Mesenchymal stem cell (in vitro differentiated cells and primary cell): ENCODE data around the gene GLI1.
A peak's percentile ranks its signal among the peaks of the same experiment; 100 is the strongest.

ENCODE experiments used
- DNase-seq: peaks from one replicate; pipeline ENCODE4 v3.0.0-alpha.2; 2013
- H2AFZ ChIP-seq: one replicate; pipeline ENCODE4 v1.6.1; 2013; ENCODE audit warnings: low read depth, mild to moderate bottlenecking, control low read depth, inconsistent platforms, low read length, moderate library complexity
- H2AK5ac ChIP-seq: 2 replicates; pipeline ENCODE4 v1.6.1; 2013; ENCODE audit warnings: low read length, moderate library complexity, mild to moderate bottlenecking, inconsistent platforms; ENCODE audit not compliant: severe bottlenecking
- H2BK120ac ChIP-seq: one replicate; pipeline ENCODE4 v1.6.1; 2013; ENCODE audit warnings: low read depth, mild to moderate bottlenecking, inconsistent platforms, low read length, moderate library complexity
- H2BK12ac ChIP-seq, 2 experiments: one replicate each; pipeline ENCODE4 v1.6.1; 2013; ENCODE audit warnings: inconsistent platforms in 2 of 2, low read length in 2 of 2, mild to moderate bottlenecking in 2 of 2, moderate library complexity in 2 of 2, control low read depth in 1 of 2
- H2BK15ac ChIP-seq: one replicate; pipeline ENCODE4 v1.6.1; 2013; ENCODE audit warnings: mild to moderate bottlenecking, low read depth, inconsistent platforms; ENCODE audit not compliant: poor library complexity, severe bottlenecking
- H2BK5ac ChIP-seq: 2 replicates; pipeline ENCODE4 v1.6.1; 2013; ENCODE audit warnings: low read depth, mild to moderate bottlenecking, low read length, control low read depth, inconsistent platforms; ENCODE audit not compliant: poor library complexity, severe bottlenecking
- H3K14ac ChIP-seq, 2 experiments: one replicate each; pipeline ENCODE4 v1.6.1; 2013; ENCODE audit warnings: inconsistent platforms in 2 of 2, low read length in 2 of 2, control low read depth in 1 of 2, mild to moderate bottlenecking in 1 of 2, moderate library complexity in 1 of 2
- H3K18ac ChIP-seq, 2 experiments: one replicate each; pipeline ENCODE4 v1.6.1; 2013; ENCODE audit warnings: inconsistent platforms in 2 of 2, low read length in 2 of 2, control low read depth in 1 of 2, low read depth in 1 of 2, mild to moderate bottlenecking in 1 of 2
- H3K23ac ChIP-seq, 2 experiments: one replicate each; pipeline ENCODE4 v1.6.1; 2013; ENCODE audit warnings: inconsistent platforms in 2 of 2, low read length in 2 of 2, mild to moderate bottlenecking in 2 of 2, moderate library complexity in 2 of 2, control low read depth in 1 of 2
- H3K27ac ChIP-seq: 2 replicates; pipeline ENCODE4 v1.5.1; 2013; ENCODE audit warnings: mild to moderate bottlenecking, moderate library complexity, low read length, control low read depth, inconsistent platforms; ENCODE audit not compliant: poor library complexity, severe bottlenecking
- H3K27me3 ChIP-seq, 2 experiments: 2 replicates each; pipeline versions ENCODE4 v1.6.1 to v1.7.0; 2013; ENCODE audit warnings: low read length in 2 of 2, mild to moderate bottlenecking in 2 of 2, moderate library complexity in 2 of 2, control low read depth in 1 of 2, inconsistent platforms in 1 of 2; ENCODE audit not compliant: control insufficient read depth in 1 of 2, insufficient read depth in 1 of 2
- H3K36me3 ChIP-seq, 2 experiments: 2 replicates each; pipeline versions ENCODE4 v1.6.1 to v1.7.0; 2013; ENCODE audit warnings: low read length in 2 of 2, control low read depth in 1 of 2, inconsistent platforms in 1 of 2, low read depth in 1 of 2, mild to moderate bottlenecking in 1 of 2; ENCODE audit not compliant: insufficient read depth in 2 of 2, control insufficient read depth in 1 of 2
- H3K4ac ChIP-seq, 2 experiments: one replicate each; pipeline ENCODE4 v1.6.1; 2013; ENCODE audit warnings: inconsistent platforms in 2 of 2, low read length in 2 of 2, mild to moderate bottlenecking in 2 of 2, moderate library complexity in 2 of 2, control low read depth in 1 of 2, low read depth in 1 of 2
- H3K4me1 ChIP-seq: 2 replicates; pipeline ENCODE4 v1.6.1; 2013; ENCODE audit warnings: low read depth, low read length, control low read depth; ENCODE audit not compliant: control insufficient read depth, insufficient read depth
- H3K4me2 ChIP-seq: 2 replicates; pipeline ENCODE4 v1.6.1; 2013; ENCODE audit warnings: low read length, mild to moderate bottlenecking, inconsistent platforms; ENCODE audit not compliant: poor library complexity, severe bottlenecking
- H3K4me3 ChIP-seq, 2 experiments: 2 replicates each; pipeline versions ENCODE4 v1.5.1 to v1.7.0; 2013; ENCODE audit warnings: low read length in 2 of 2, mild to moderate bottlenecking in 2 of 2, control low read depth in 1 of 2, low read depth in 1 of 2; ENCODE audit not compliant: insufficient read depth in 1 of 2
- H3K79me1 ChIP-seq: replicated peaks from 2 replicates; pipeline ENCODE4 v1.6.1; 2013; ENCODE audit warnings: mild to moderate bottlenecking, control low read depth, low read length, inconsistent platforms; ENCODE audit not compliant: poor library complexity, severe bottlenecking
- H3K9ac ChIP-seq: 2 replicates; pipeline ENCODE4 v1.7.0; 2013; ENCODE audit warnings: mild to moderate bottlenecking, low read length, moderate library complexity
- H3K9me3 ChIP-seq: 2 replicates; pipeline ENCODE4 v1.7.0; 2013; ENCODE audit warnings: mild to moderate bottlenecking, low read length; ENCODE audit not compliant: control insufficient read depth
- H4K8ac ChIP-seq: one replicate; pipeline ENCODE4 v1.6.1; 2013; ENCODE audit warnings: inconsistent platforms, mild to moderate bottlenecking, low read length, moderate library complexity
- H4K91ac ChIP-seq: one replicate; pipeline ENCODE4 v1.6.1; 2013; ENCODE audit warnings: mild to moderate bottlenecking, low read length, inconsistent platforms
- WGBS: methylation state at CpG from one replicate; pipeline ENCODE4 v1.1.7; 2013; ENCODE audit warnings: mixed read lengths; 5-methylcytosine and 5-hydroxymethylcytosine counted together

GLI1 gene

GRCh38 chr12:57416039-57416996 lies 43.3 kb upstream of the GLI1 start:
- Histone ChIP-seq H2BK5ac (no peak overlapping the region), H4K91ac (no peak overlapping the region), H3K14ac (no peak overlapping the region), H3K9ac (no peak overlapping the region), H2AFZ (no peak overlapping the region), H3K4me2 (no peak overlapping the region), H3K27ac (no peak overlapping the region), H3K4ac (no peak overlapping the region), H3K79me1 (peaks cover 21% of the 10 kb centered on the region), H2BK15ac (no peak overlapping the region), H2BK120ac (no peak overlapping the region), H3K36me3 (peaks cover 0 to 15% of the 10 kb centered on the region in 2 experiments), H3K9me3 (no peaks in the 10 kb centered on the region), H4K8ac (no peak overlapping the region), H3K23ac (no peak overlapping the region), H2BK12ac (no peak overlapping the region), H2AK5ac (no peak overlapping the region), H3K27me3 (no peaks in the 10 kb centered on the region), H3K4me3 (no peak overlapping the region), H3K18ac (no peak overlapping the region), H3K4me1 (no peaks in the 10 kb centered on the region)
- WGBS = 89% methylated on average over 7 of the region's 8 CpGs
- peak; percentile 17 for DNase-seq

DNA sequence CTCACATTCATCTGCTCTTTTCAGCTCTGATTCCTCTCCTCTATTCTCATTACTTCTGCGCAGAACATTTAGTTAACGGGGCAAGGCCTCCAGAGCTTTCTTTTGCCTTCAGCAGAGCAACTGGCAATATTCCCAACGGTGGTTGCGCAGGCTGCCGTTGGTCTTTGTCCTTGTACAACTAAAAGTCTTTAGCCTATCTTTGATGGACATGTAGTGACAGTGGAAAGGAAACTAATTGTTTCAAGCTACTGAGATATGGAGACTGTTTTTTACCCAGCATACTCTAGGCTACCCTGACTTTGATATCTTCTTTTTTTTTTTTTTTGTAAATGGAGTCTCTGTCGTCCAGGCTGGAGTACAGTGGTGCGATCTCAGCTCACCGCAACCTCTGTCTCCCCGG lies 41.3 kb upstream of the GLI1 start:
- peaks cover 8 to 26% of the 10 kb centered on the region in 2 experiments for H3K36me3 ChIP-seq
- H3K18ac ChIP-seq = no peak overlapping the region
- H3K27ac ChIP-seq = no peak overlapping the region
- H3K4me2 ChIP-seq = no peak overlapping the region
- H4K8ac ChIP-seq = no peak overlapping the region
- no peak overlapping the region for H2BK12ac ChIP-seq
- H3K23ac ChIP-seq = no peak overlapping the region
- H3K4me3 ChIP-seq = no peak overlapping the region
- H3K4ac ChIP-seq = no peak overlapping the region
- H2BK120ac ChIP-seq = no peak overlapping the region
- no peak overlapping the region for H2BK15ac ChIP-seq
- H2AK5ac ChIP-seq = no peak overlapping the region
- H3K4me1 ChIP-seq = no peaks in the 10 kb centered on the region
- H2AFZ ChIP-seq = no peak overlapping the region
- H3K9me3 ChIP-seq = no peaks in the 10 kb centered on the region
- no peak overlapping the region for H4K91ac ChIP-seq
- H3K9ac ChIP-seq = no peak overlapping the region
- no peaks in the 10 kb centered on the region for H3K27me3 ChIP-seq
- H2BK5ac ChIP-seq = no peak overlapping the region
- H3K14ac ChIP-seq = no peak overlapping the region
- H3K79me1 ChIP-seq = peaks cover 28% of the 10 kb centered on the region
- 97% methylated on average over 9 of the region's 9 CpGs for WGBS
- no peak for DNase-seq

GRCh38 chr12:57419495-57419894 lies 40.1 kb upstream of the GLI1 start:
- Histone ChIP-seq H3K9me3 (no peaks in the 10 kb centered on the region), H2BK12ac (no peak overlapping the region), H4K8ac (no peak overlapping the region), H3K9ac (no peak overlapping the region), H3K4me3 (no peak overlapping the region), H3K79me1 (peaks cover 35% of the 10 kb centered on the region), H2BK15ac (no peak overlapping the region), H3K27ac (no peak overlapping the region), H2AK5ac (no peak overlapping the region), H3K4ac (no peak overlapping the region), H2BK120ac (no peak overlapping the region), H3K27me3 (no peaks in the 10 kb centered on the region), H3K4me1 (no peaks in the 10 kb centered on the region), H3K14ac (no peak overlapping the region), H2AFZ (no peak overlapping the region), H3K23ac (no peak overlapping the region), H3K4me2 (no peak overlapping the region), H3K36me3 (peaks cover 14 to 31% of the 10 kb centered on the region in 2 experiments), H4K91ac (no peak overlapping the region), H2BK5ac (no peak overlapping the region), H3K18ac (no peak overlapping the region)
- 100% methylated on average over 2 of the region's 2 CpGs for WGBS
- no peak for DNase-seq

GRCh38 chr12:57420482-57420881 lies 39.1 kb upstream of the GLI1 start:
- no peaks in the 10 kb centered on the region for H3K4me1 ChIP-seq

More at GRCh38 chr12:57420482-57420881, 39.1 kb upstream of the GLI1 start:
- Histone ChIP-seq H2BK12ac (no peak overlapping the region), H2BK15ac (no peak overlapping the region), H3K79me1 (peaks cover 39% of the 10 kb centered on the region), H3K4ac (no peak overlapping the region), H3K9me3 (no peaks in the 10 kb centered on the region), H3K27me3 (no peaks in the 10 kb centered on the region), H2BK120ac (no peak overlapping the region), H2AK5ac (no peak overlapping the region), H3K9ac (no peak overlapping the region), H3K18ac (no peak overlapping the region), H4K91ac (no peak overlapping the region), H2BK5ac (no peak overlapping the region), H4K8ac (no peak overlapping the region), H3K27ac (no peak overlapping the region), H3K4me2 (no peak overlapping the region), H3K36me3 (peaks cover 16 to 34% of the 10 kb centered on the region in 2 experiments), H3K14ac (no peak overlapping the region), H3K4me3 (no peak overlapping the region), H3K23ac (no peak overlapping the region), H2AFZ (no peak overlapping the region)
- WGBS = 97% methylated on average over 5 of the region's 5 CpGs
- no peak for DNase-seq
